NCI-H146 treated with DMSO at 0.1 percent for 48 hours (cell line): ENCODE results near the gene CD226.
"Not testable (repeated sequence)": the region's sequence is repeated elsewhere in the genome, so short reads cannot be mapped to it uniquely, and the experiment has no call there.

Experiments used
- DNase-seq: peaks from one replicate; lab custom pipeline; 2025; ENCODE audit not compliant: unreplicated experiment; lab: John Stamatoyannopoulos, UW

The CD226 gene

DNA sequence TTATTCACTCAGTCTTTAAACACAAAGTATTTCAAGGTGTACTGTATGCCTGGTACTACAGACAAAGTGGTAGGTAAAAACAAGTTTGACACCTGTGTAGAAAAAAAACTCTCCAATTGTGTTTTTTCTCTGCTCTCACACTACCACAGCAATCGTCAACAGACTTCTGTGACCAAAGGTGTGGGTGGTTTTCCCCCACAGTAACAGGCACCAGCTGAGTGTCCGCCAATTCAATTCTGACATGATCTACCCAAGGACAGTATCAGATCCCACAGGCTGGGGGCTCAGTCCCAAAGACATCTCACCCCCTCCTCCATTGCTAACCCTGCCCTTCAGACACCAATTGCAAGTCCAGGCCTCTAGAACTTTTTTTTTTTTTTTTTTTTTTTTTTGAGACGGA lies 71.2 kb downstream of the CD226 start:
- no peak for DNase-seq

DNA sequence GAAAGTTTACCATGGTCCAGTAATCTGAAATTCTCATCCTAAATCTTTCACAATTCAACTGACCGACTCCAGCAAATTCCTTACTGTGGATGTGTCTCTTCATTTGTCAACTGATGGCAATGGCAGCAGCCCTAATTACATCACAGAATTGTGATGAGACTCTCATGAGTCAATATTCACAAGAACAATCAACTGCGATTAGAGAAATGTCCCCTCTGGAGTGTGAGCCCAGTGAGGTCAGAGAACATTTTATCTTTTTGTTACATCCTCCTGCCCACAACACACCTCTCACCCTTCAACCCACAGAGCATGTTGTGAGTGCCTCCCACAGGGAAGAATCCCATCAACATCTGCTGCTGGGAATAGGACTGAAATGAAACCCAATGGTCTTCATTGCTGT lies 73.6 kb downstream of the CD226 start:
- no peak for DNase-seq

DNA sequence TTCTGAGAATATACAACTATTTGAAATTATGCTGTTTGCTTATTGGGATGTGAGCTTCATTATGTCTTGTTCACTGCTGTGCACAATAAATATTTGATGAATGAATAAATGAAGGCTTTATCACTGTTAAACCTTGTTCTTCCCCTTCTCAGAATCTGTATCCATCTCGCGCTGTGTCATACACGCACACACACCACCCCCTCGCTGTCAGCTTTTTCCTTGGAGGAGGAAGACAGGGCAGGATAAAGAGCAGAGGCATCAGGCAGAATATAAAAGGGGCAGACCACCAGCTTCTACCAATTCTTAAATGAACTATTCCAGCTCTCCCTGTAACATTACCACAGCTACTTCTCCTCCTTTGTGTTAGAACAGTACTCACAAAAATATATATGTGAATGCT lies 75.0 kb downstream of the CD226 start:
- DNase-seq: no peak

DNA sequence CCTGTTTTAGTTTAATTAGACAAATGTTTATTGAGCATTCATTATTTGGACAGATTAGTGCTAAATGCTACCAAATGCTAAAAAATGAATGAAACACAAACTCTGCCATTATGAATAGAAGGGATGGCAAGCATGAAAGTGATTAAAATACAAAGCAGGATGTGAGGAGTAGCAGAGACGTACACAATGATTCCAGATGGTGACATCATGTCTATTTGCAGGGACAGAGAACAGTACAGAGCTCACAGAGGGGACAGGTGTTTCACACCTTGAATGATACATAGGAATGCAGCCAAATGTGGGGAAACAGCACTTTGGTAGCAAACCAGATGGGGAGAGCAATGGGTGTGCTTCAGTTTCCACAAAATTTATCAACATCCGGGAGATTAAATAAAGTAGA lies 76.3 kb downstream of the CD226 start:
- DNase-seq: peak; percentile 86

DNA sequence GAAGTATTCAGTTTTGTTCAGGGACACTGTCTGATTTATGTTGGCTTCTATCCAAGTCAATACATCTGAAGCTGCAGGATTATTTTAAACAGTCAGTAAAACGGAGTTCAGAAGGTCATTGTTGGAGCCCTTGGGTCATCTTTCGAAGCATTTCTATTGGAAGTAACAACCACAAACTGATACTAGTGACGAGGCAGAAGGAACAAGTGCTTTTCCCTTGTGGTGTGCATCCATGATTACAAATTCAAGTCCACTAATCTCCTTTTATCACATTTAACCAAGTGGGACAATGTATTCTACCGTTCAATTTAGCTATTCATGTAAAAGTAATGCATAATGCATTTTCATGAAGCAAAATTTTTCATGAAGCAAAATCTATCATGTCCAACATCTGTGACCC lies 76.9 kb downstream of the CD226 start:
- DNase-seq: no peak

DNA sequence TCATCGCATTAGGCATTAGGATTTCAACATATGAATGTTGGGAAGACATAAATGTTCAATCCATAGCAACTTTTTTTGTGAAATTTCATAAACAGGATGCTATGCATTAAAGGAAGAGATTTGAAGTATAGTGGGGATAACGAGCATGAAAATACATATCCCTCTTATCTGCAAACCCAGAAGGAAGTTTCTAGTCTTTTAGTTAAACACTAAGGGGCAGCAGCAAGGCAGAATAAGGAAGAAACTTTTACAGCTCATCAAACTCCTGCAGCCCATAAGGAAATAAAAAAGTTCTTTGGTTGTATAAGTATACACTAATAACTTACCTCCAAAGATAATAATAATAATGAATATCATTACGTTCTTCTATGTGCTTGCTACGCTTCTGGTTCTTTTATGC lies 81.5 kb downstream of the CD226 start:
- DNase-seq: no peak

DNA sequence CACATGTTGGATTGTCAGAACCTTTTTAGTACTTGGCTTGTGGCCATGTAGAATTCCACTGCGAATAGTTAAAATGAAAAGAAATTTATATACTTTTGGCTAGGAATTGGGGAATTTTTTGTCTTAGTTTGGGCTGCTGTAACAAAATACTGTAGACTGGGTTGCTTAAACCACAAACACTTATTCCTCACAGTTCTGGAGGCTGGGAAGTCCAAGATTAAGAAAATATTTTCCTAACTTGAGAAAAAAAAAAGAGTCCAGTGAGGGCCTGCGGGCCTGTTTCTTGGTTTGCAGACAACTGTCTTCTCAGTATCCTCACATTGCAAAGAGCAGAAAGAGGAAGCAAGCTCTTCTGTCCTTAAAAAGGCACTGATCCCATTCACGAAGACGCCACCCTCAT lies 81.9 kb downstream of the CD226 start:
- DNase-seq: no peak

DNA sequence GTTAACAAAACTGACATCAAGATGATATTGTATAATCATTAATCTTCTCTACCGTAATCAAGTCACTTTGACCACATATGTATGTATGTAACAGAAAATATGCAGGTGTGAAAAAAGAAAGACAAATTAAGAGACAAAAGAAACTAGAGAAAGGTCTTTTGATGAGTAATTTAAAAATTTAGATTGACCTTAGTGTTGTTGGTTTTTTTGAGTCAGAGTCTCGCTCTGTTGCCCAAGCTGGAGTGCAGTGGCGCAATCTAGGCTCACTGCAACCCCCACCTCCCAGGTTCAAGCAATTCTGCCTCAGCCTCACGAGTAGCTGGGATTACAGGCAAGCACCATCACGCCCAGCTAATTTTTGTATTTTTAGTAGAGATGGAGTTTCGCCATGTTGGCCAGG lies 82.9 kb downstream of the CD226 start:
- not testable (repeated sequence) for DNase-seq

DNA sequence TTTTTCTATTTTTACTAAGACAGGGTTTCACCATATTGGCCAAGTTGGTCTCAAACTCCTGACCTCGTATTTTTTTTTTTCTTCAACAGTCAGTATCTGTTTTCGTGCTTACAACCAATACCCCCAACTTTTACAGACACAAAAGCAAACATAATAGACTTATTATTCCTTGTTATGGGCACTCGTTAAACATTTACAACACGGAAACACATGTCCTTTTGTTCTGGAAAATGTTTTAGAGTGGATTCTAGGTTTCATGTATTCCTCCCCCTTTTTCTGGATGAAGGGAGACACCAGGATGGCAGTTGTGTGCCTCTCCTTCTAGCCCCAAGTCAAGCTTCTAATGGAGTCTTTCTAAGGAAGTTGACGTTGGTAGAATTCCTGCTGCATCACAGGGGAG lies 88.8 kb downstream of the CD226 start:
- DNase-seq: no peak

DNA sequence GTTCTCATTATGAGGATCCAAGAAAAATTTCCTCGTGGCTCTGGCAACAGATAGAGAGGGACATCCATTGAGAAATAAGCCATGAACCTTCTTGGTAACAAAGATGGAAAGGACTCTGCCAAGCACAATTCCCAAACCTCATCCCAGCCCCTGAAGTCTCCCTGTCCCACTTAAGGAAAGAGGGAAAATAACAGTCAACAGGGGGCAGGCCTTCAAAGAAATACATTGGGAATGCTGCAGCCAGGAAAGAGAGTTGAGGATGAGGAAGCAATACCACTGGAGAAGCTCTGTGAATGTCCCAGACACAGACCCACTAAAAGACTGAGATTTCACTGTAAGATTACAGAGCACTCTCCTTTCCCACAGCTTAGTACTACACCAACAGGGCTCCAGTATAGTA lies 93.2 kb downstream of the CD226 start:
- no peak for DNase-seq

DNA sequence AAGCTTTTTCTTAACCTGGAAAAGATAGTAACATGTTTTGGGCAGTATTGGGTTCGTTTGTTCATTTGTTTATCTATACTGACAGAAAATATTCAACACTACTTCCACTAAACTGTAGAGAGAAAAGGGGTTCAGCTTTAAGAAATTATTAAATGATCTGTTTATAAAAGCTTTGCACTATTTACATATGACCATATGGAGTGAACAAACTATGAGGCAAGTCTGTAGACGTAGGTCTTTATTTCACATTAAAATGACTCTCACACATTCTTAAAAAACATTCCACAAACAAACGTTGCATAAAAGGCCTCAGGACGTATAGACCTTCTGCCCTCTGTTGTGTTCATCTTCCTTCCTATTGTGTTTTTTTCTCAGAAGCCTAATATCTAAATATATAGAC lies 94.6 kb downstream of the CD226 start:
- no peak for DNase-seq

DNA sequence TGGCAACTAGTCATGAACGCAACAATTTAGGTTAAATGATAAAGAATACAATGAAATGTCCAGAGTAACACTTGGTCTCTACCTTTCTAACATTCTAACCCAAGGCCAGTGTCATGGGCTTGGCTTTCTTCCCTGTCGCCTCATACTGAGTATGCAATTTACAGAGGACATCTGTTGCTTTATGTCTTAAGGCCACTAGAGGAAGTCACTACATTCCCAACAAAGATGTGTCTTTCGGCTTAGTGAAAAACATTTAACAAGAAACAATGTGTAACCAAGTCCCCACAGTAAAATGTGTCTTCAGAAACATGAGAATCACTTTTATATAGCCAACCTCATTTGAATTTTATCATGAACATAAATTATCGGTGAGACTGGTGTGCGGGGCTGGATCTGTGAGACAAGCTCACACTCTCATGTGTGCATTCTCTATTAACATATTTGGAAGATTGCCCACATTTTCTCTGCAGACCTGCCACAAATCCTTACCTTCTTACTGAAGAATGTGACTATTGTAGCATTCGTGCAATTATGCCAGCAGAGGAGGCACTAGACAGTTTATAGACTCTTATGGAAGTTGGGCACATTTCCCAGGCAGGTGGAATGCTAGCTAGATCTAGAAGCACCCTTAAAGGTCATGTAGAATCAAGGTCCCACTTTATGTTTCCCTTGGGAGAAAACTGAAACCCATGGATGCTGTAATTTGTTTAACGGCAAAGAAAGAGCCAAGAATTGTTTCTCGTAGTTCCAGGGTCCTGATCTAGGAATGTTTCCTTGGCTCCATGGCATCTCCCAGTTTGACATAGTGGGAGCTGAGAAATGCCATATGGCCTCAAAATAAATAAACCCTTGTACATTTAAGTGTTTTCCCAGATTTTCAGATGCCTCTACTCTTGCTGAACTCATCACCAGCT lies 101.8 kb downstream of the CD226 start:
- no peak for DNase-seq

DNA sequence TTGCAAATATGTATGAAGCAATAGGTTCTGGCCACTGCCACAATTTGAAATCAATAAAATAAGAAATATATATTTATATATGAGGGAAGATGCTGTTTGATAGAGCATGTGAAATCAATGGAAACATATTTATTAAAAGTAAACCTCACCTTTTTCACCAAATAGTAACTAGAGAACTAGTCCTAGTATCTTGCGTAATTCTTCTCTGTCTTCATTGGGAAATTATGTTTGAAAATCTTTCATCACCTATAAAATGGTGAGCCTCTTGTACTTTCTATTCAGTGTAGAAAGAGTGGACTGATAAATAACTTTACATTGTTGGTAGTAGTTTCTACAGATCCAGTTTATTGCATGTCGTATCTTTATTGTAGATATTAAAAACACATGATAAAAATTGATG lies 103.0 kb downstream of the CD226 start:
- DNase-seq: no peak

DNA sequence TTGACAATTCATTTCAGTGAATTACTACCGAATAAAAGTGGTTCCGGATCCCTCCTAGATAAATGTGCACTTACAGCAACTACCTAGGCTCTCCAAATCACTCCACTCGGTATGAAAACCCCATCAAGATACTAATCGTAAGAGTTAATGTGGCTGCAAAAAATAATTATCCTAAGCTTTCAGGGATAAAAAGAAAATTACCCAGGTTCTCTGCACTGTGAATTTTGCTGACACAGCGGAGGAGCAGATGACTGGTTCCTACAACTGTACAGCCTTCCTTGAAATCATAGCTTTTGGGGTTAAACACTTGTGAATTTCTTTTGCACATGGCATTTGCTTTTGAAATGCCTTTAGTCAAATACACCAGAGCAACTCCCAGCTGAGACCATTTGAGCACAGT lies 104.7 kb downstream of the CD226 start:
- no peak for DNase-seq

DNA sequence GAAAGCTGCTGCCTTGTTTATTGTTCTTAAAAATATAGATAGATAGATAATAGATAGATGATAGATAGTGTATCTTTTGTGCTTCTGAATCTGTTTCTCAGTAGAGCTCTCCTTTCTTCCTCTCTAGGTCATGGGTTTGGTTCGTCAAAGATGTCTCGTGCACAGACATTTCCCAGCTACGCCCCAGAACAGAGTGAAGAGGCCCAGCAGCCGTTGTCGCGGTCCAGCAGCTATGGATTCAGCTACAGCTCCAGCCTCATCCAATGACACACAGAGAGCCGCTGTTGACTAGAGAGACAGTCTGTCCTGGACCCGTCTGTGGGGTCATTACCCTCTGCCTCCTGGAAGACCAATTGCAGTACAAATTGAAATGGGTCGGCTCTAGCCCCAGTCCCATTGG lies 106.6 kb downstream of the CD226 start:
- no peak for DNase-seq

DNA sequence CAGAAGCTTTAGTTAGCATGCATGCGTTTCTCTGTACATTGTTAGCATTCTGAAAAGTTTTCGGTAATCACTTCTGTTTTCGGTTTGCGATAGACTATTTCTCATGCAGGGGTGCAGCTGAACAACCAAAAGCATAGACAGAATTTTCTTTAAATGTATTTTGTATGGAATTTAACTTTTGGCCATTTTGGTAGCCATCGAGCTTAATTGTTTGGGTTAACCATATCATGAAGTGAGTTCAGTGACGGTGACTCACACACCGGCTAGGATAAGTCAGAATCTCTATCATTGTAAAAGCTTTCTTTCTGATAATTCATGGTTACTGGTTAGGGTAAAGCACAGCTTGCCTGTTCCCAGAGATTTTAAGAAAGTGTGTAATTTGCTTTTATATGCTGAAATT lies 107.2 kb downstream of the CD226 start:
- DNase-seq: no peak

DNA sequence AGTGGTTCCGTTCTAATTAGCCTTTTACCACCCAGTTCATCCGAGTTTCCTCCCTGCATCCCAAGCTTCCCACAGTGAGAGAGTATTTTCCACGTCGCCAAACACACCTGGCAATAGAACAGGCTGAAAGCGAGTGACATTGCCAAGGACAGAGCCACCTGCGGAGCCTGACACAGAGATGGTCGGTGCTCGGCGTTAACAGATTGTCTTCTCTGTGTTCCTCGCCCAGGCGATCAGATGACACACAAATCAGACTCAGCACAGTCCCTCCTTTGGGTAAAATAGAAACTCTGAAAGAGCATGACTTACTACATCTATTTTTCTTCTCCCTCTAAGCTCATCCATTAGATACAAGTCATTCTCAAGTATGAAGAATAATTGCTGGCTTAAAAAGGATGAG lies 107.7 kb downstream of the CD226 start:
- no peak for DNase-seq

DNA sequence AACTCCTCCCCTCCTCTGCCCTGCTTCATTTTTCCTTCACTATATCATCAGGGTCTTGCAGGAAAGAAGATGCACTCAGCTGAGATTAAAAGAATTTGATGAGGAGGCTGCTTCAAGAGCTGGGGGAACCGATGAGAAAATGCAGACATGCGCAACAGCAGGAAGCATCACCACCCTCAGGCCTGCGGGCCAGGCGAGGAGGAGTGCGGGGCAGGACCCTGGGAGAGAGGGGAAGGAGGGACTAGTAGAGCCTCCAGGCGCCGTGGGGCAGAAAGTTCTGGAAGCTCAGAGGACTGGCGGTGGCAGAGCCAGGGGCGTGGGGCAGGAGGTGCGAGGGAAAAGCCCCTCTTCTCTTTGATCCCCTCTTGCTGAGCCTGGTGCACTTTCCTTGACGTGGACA lies 108.2 kb downstream of the CD226 start:
- DNase-seq: no peak

DNA sequence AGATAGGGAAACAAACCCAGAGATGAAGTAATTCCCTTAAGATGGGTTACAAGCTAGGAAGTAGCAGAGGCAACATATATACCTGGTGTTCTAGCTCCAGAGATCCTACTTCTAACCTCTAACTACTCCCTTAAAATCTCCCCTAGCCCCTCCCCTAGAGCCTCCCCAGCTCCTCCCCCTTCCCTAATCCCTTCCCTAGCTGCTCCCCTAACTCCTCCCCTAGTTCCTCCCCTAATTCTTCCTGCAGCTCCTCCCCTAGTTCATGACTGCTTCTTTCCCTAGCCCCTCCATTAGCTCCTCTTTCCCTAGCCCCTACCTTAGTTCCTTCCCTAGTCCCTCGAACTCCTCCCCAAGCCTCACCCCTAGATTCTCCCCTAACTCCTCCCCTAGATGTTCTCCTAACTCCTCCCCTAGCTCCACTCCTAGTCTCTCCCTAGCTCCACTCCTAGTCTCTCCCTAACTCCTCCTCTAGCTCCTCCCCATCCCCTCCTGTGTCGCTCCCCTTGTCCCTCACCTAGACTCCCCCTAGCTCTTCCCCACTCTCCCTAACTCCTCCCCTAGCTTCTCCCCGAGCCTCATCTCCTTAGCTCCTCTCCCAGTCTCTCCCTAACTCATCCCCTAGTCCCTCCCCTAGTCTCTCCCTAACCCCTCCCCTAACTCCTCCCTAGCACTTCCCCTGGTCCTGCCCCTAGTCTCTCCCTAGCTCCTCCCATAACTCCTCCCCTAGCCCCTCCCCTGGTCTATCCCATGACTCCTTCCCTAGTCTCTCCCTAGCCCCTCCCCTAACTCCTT lies 108.9 kb downstream of the CD226 start:
- no peak for DNase-seq

DNA sequence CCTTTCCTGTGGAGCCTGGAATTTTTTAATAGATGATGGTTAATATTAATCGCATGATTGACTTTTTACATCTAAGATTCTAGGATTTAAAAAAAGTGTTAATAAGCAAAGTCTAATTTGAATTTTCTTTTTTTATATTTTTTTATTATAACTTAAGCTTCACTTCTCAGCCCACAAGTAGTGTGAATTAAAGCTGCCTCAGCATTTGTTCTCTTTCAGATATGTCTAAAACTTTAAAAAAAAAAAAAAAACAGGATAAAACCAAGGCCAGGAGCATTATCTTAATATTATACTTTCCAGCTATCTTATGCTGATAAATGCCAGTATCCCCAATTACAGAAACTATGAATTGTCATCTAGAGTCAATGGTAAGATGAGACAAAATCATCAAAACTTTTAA lies 109.7 kb downstream of the CD226 start:
- no peak for DNase-seq

DNA sequence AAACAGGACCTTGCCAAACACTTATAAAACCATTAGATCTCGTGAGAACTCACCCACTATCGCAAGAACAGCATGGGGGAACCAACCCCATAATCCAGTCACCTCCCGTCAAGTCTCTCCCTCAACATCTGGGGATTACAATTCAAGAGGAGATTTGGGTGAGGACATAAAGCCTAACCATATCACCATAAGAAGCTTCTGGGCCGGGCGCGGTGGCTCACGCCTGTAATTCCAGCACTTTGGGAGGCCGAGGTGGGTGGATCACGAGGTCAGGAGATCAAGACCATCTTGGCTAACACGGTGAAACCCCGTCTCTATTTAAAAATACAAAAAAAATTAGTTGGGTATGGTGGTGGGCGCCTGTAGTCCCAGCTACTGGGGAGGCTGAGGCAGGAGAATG lies 112.7 kb downstream of the CD226 start:
- not testable (repeated sequence) for DNase-seq

DNA sequence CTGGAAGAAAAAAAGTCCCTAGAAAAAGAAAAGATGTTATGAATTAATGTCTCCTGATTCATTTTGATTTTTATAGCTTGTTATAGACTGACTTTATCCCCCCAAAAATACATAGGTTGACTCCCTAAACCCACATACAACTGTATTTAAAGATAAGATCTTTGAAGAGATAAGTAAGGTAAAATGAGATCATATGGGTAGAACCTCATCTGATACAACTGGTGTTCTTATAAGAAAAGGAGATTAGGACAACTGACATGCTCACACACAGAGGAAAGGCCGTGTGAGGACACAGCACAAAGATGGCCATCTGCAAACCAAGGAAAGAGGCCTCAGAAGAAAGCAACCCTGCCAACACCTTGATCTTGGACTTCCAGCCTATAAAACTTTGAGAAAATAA lies 117.5 kb downstream of the CD226 start:
- DNase-seq: no peak
